Neural cell (in vitro differentiated cells): ENCODE measurements around the gene RASD2. TPM values are rescaled to one million over a fixed set of nuclear protein-coding genes. Genes with fewer than 3 reads are reported as not detected.

Experiments
- H2AFZ ChIP-seq: fragments of 200-600, 300-800 bp; sonication (generic), shearing (Covaris generic); 2 replicates; pipeline ENCODE4 v1.6.0; 2014; ENCODE audit warnings: low read depth, mild to moderate bottlenecking, antibody characterized with exemption, low read length, moderate library complexity
- H3F3A ChIP-seq: fragments of 200-600 bp; shearing (Covaris generic); 2 replicates; pipeline ENCODE4 v1.6.1; 2016; ENCODE audit warnings: mild to moderate bottlenecking, moderate library complexity, mixed read lengths, antibody characterized with exemption, low read length; ENCODE audit not compliant: insufficient read depth, poor library complexity, severe bottlenecking
- H3K27ac ChIP-seq: fragments of 200-600, 300-800 bp; sonication (generic), shearing (Covaris generic); 2 replicates; pipeline ENCODE4 v1.5.1; 2014; ENCODE audit warnings: mild to moderate bottlenecking, low read length, moderate library complexity
- H3K27me3 ChIP-seq: fragments of 300-800, 200-600 bp; sonication (generic), shearing (Covaris generic); 2 replicates; pipeline ENCODE4 v1.6.0; 2014; ENCODE audit warnings: mild to moderate bottlenecking, low read depth, low read length, moderate library complexity; ENCODE audit not compliant: insufficient read depth
- H3K36me3 ChIP-seq: fragments of 300-800, 200-600 bp; sonication (generic), shearing (Covaris generic); 2 replicates; pipeline ENCODE4 v1.5.1; 2014; ENCODE audit warnings: mild to moderate bottlenecking, antibody characterized with exemption, low read length, moderate library complexity; ENCODE audit not compliant: insufficient read depth
- H3K4me2 ChIP-seq: fragments of 300-800, 200-600 bp; sonication (generic), shearing (Covaris generic); 2 replicates; pipeline ENCODE4 v1.6.0; 2014; ENCODE audit warnings: mild to moderate bottlenecking, low read length
- H3K4me3 ChIP-seq: fragments of 300-800, 200-600 bp; sonication (generic), shearing (Covaris generic); 2 replicates; pipeline ENCODE4 v1.5.1; 2014; ENCODE audit warnings: mild to moderate bottlenecking, low read length, moderate library complexity
- H3K79me2 ChIP-seq: fragments of 200-600 bp; shearing (Covaris generic); replicated peaks from 2 replicates; pipeline ENCODE4 v1.6.0; 2014; ENCODE audit warnings: mild to moderate bottlenecking, low read length, moderate library complexity; ENCODE audit not compliant: insufficient read depth
- H3K9ac ChIP-seq: fragments of 300-800, 200-600 bp; sonication (generic), shearing (Covaris generic); 2 replicates; pipeline ENCODE4 v1.6.1; 2016; ENCODE audit warnings: mild to moderate bottlenecking, low read length, mixed read lengths
- H3K9me2 ChIP-seq: fragments of 200-600 bp; shearing (Covaris generic); 2 replicates; pipeline ENCODE4 v1.6.1; 2016; ENCODE audit warnings: mild to moderate bottlenecking, low read length, mixed read lengths; ENCODE audit not compliant: insufficient read depth
- H3K9me3 ChIP-seq: fragments of 200-600, 300-800 bp; sonication (generic), shearing (Covaris generic); 2 replicates; pipeline ENCODE4 v1.6.1; 2016; ENCODE audit warnings: mild to moderate bottlenecking, mixed run types, low read length, moderate library complexity, mixed read lengths
- H4K20me1 ChIP-seq: fragments of 200-600 bp; shearing (Covaris generic); 2 replicates; pipeline ENCODE4 v1.6.1; 2016; ENCODE audit warnings: mild to moderate bottlenecking, mixed run types; ENCODE audit not compliant: insufficient read depth
- EP300 ChIP-seq: fragments of 450-650 bp; conservative IDR thresholded peaks from 2 replicates; pipeline ENCODE4 v1.6.1; 2014; ENCODE audit warnings: antibody characterized with exemption, mild to moderate bottlenecking, moderate library complexity; ENCODE audit not compliant: poor library complexity, severe bottlenecking
- EZH2 ChIP-seq: fragments of 200-600, 300-800 bp; shearing (Covaris generic), sonication (generic); IDR thresholded peaks from 2 replicates; pipeline ENCODE4 v1.6.1; 2014; ENCODE audit warnings: antibody characterized with exemption, low read length, borderline replicate concordance, mild to moderate bottlenecking; ENCODE audit not compliant: insufficient read depth, poor library complexity, severe bottlenecking
- MXI1 ChIP-seq: fragments of 450-650 bp; conservative IDR thresholded peaks from 2 replicates; pipeline ENCODE4 v1.6.1; 2014; ENCODE audit warnings: antibody characterized with exemption, mild to moderate bottlenecking; ENCODE audit not compliant: poor library complexity, severe bottlenecking
- POLR2AphosphoS5 ChIP-seq: IDR thresholded peaks from 2 replicates; pipeline ENCODE4 v1.6.1; 2012
- RAD21 ChIP-seq: fragments of 450-650 bp; conservative IDR thresholded peaks from 2 replicates; pipeline ENCODE4 v1.6.1; 2014; ENCODE audit warnings: antibody characterized with exemption, mild to moderate bottlenecking, moderate library complexity
- SMC3 ChIP-seq: fragments of 450-650 bp; conservative IDR thresholded peaks from 2 replicates; pipeline ENCODE4 v1.6.1; 2014; ENCODE audit warnings: antibody characterized with exemption, mild to moderate bottlenecking, moderate library complexity; ENCODE audit not compliant: poor library complexity
- TAF1 ChIP-seq: IDR thresholded peaks from 2 replicates; pipeline ENCODE4 v1.6.1; 2012; ENCODE audit warnings: low read depth
- polyA plus RNA-seq: library from polyadenylated mRNA; depleted of rRNA; stranded (reverse); fragments of >200 nt; gene quantifications from 2 replicates; pipeline ENCODE4 v1.2.3, GENCODE V29; 2014
- TF ChIP-seq, protein P1 (sequence below): IDR thresholded peaks from 2 replicates; pipeline ENCODE4 v1.6.1; 2012; ENCODE audit warnings: borderline replicate concordance
- TF ChIP-seq, protein P2 (sequence below): fragments of 450-650 bp; IDR thresholded peaks from 2 replicates; pipeline ENCODE4 v1.5.1; 2014; ENCODE audit warnings: antibody characterized with exemption, mild to moderate bottlenecking, moderate library complexity; ENCODE audit not compliant: poor library complexity, severe bottlenecking

The RASD2 gene
- polyA plus RNA-seq, 1 donor from 2014 or later = 0.14 TPM

DNA sequence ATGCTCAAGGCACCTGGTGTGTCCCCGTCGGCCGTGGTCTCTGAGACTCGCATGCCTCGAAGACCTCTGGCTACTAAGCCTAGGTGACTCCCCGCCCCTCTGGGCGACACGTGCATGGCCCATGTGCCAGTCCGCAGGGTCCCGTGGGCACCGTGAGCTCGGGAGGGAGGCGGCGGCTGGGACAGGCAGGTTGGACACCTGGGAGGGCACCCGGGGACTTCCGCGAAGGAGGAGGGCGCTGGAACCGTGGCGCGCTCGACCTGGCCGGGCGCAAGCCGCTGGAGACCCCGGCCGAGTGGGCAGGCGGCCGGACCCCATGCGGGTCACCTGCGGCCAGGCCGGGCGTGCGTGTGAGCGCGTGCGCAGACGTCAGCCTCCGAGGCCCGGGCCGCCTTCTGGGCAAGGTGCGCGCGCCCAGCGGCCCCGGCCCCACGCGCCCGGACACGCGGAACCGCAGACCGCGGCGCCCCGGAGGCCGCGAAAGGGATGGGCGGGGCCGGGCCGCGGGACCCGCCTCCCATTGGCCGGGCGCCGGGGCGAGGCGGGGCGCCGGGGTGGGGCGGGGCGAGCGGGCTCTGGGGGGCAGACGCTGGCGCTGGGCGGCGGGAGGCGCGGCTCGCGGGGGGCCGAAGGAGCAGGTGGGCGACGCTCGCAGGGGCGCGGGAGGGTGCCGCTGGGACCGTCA lies 579 bp upstream of the RASD2 start:
- Histone ChIP-seq H3K27me3 (peaks cover 41% of the 10 kb centered on the region), H3K4me2 (peak overlapping the region; percentile 73), H3K36me3 (no peaks in the 10 kb centered on the region), H3F3A (no peaks in the 10 kb centered on the region), H3K9me2 (no peaks in the 10 kb centered on the region), H3K4me3 (peak overlapping the region; percentile 77), H3K27ac (no peak overlapping the region), H2AFZ (peak overlapping the region; percentile 40), H3K9me3 (no peaks in the 10 kb centered on the region), H4K20me1 (no peaks in the 10 kb centered on the region), H3K9ac (peak overlapping the region; percentile 57), H3K79me2 (no peaks in the 10 kb centered on the region)
- TF ChIP-seq SMC3 (no peak), MXI1 (peak; percentile 56)

DNA sequence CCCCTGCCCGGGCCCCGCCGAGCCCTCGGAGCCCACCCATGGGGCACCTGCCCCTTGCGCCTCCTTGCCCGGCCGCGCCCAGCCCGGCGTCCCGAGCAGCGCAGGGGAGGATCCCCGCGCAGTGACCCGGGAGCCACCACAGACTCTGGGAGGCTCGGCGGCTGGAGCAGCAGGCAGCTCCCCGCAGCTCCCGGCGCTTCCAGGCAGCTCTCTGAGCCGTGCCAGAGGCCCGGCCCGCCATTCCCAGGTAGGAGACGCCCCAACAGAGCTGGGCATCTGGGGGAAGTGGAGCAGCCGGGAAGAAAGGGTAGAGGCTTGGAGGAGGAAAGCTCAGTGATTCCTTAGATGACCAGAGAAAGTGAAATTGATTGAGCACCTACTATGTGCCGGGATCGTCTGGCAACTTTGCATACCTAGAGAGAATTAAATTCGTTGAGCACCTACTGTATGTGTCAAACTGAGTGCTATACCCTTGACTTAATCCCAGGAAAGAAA lies 670 bp downstream of the RASD2 start:
- H3K27ac ChIP-seq = no peak overlapping the region
- no peaks in the 10 kb centered on the region for H3K9me3 ChIP-seq
- peak overlapping the region; percentile 77 for H3K4me3 ChIP-seq
- H3F3A ChIP-seq = no peaks in the 10 kb centered on the region
- no peaks in the 10 kb centered on the region for H3K79me2 ChIP-seq
- H3K4me2 ChIP-seq = no peak overlapping the region
- H4K20me1 ChIP-seq = no peaks in the 10 kb centered on the region
- no peaks in the 10 kb centered on the region for H3K9me2 ChIP-seq
- no peak overlapping the region for H3K9ac ChIP-seq
- H2AFZ ChIP-seq = no peak overlapping the region
- peaks cover 41% of the 10 kb centered on the region for H3K27me3 ChIP-seq
- no peaks in the 10 kb centered on the region for H3K36me3 ChIP-seq
- no peak for TF ChIP-seq POLR2AphosphoS5
- TF ChIP-seq, protein P1, sequence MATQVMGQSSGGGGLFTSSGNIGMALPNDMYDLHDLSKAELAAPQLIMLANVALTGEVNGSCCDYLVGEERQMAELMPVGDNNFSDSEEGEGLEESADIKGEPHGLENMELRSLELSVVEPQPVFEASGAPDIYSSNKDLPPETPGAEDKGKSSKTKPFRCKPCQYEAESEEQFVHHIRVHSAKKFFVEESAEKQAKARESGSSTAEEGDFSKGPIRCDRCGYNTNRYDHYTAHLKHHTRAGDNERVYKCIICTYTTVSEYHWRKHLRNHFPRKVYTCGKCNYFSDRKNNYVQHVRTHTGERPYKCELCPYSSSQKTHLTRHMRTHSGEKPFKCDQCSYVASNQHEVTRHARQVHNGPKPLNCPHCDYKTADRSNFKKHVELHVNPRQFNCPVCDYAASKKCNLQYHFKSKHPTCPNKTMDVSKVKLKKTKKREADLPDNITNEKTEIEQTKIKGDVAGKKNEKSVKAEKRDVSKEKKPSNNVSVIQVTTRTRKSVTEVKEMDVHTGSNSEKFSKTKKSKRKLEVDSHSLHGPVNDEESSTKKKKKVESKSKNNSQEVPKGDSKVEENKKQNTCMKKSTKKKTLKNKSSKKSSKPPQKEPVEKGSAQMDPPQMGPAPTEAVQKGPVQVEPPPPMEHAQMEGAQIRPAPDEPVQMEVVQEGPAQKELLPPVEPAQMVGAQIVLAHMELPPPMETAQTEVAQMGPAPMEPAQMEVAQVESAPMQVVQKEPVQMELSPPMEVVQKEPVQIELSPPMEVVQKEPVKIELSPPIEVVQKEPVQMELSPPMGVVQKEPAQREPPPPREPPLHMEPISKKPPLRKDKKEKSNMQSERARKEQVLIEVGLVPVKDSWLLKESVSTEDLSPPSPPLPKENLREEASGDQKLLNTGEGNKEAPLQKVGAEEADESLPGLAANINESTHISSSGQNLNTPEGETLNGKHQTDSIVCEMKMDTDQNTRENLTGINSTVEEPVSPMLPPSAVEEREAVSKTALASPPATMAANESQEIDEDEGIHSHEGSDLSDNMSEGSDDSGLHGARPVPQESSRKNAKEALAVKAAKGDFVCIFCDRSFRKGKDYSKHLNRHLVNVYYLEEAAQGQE = no peak
- no peak for TF ChIP-seq TAF1
- no peak for TF ChIP-seq MXI1
- no peak for TF ChIP-seq RAD21
- TF ChIP-seq EZH2 = no peak
- TF ChIP-seq EP300 = no peak
- TF ChIP-seq, protein P2, sequence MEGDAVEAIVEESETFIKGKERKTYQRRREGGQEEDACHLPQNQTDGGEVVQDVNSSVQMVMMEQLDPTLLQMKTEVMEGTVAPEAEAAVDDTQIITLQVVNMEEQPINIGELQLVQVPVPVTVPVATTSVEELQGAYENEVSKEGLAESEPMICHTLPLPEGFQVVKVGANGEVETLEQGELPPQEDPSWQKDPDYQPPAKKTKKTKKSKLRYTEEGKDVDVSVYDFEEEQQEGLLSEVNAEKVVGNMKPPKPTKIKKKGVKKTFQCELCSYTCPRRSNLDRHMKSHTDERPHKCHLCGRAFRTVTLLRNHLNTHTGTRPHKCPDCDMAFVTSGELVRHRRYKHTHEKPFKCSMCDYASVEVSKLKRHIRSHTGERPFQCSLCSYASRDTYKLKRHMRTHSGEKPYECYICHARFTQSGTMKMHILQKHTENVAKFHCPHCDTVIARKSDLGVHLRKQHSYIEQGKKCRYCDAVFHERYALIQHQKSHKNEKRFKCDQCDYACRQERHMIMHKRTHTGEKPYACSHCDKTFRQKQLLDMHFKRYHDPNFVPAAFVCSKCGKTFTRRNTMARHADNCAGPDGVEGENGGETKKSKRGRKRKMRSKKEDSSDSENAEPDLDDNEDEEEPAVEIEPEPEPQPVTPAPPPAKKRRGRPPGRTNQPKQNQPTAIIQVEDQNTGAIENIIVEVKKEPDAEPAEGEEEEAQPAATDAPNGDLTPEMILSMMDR = no peak
- TF ChIP-seq SMC3 = no peak
